Keratinocyte (primary cell): Measurements from ENCODE around the gene KRT82.

Experiments used
- EZH2 ChIP-seq: IDR thresholded peaks from one replicate; pipeline ENCODE4 v1.6.1; 2012; ENCODE audit warnings: inconsistent platforms, mild to moderate bottlenecking, low read length, moderate library complexity
- TF ChIP-seq, protein P1 (sequence below), 3 experiments: IDR thresholded peaks in 1 of 3; conservative IDR thresholded peaks in 1 of 3; optimal IDR thresholded peaks in 1 of 3; 2 replicates in 2 of 3; 3 replicates in 1 of 3; pipeline versions ENCODE3 to v1.5.1; 2011; ENCODE audit warnings: low read length in 3 of 3, mild to moderate bottlenecking in 3 of 3, moderate library complexity in 2 of 3, control low read depth in 1 of 3, inconsistent platforms in 1 of 3; ENCODE audit not compliant: insufficient read depth in 2 of 3; ENCODE audit errors: extremely low read depth in 1 of 3

DNA sequence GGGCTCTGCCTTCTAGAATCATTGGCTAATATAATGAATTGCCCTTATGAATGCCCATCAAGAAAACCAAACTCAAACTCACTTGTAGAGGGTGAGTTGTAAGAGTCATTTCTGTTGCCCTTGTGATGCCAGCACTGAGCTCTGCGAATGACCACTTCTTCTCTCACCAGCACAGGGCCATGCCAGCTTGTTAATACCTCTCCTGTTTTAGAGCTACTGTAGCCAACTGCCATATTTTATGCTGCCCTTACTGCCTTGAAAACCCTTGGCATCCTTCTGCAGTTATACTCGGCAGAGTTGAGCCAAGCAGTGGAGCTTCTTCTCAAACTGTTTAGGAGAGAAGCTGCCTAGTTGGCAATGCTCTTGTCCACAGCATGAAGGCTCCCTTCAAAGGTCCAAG is 19.9 kb upstream of the KRT82 start:
- TF ChIP-seq, protein P1, sequence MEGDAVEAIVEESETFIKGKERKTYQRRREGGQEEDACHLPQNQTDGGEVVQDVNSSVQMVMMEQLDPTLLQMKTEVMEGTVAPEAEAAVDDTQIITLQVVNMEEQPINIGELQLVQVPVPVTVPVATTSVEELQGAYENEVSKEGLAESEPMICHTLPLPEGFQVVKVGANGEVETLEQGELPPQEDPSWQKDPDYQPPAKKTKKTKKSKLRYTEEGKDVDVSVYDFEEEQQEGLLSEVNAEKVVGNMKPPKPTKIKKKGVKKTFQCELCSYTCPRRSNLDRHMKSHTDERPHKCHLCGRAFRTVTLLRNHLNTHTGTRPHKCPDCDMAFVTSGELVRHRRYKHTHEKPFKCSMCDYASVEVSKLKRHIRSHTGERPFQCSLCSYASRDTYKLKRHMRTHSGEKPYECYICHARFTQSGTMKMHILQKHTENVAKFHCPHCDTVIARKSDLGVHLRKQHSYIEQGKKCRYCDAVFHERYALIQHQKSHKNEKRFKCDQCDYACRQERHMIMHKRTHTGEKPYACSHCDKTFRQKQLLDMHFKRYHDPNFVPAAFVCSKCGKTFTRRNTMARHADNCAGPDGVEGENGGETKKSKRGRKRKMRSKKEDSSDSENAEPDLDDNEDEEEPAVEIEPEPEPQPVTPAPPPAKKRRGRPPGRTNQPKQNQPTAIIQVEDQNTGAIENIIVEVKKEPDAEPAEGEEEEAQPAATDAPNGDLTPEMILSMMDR (optimal IDR thresholded peaks at IDR 0.05 in 1 of 3, IDR thresholded peaks at IDR 0.05 in 1 of 3, conservative IDR thresholded peaks at IDR 0.05 in 1 of 3; ENCODE audit: extremely low read depth in 1 of 3, insufficient read depth in 2 of 3, low read length in 3 of 3) = no peak
- no peak for TF ChIP-seq EZH2
